Measurements from ENCODE around the gene LAMC2. TPM values are rescaled to one million over a fixed set of nuclear protein-coding genes. Genes with fewer than 3 reads are reported as not detected.
A peak's percentile ranks its signal among the peaks of the same experiment; 100 is the strongest.

Gene LAMC2
- total RNA-seq, 1 experiment from 2014 or later: 884 TPM

GRCh38 chr1:183179033-183179432 is 7.0 kb upstream of the LAMC2 start:
- H3K36me3 Mint-ChIP-seq (ENCODE audit: insufficient read depth, unreplicated experiment): no peaks in the 10 kb centered on the region
- BruUV-seq (replicated peaks): no TSS peak
- peaks cover 44% of the 10 kb centered on the region for H3K4me1 Mint-ChIP-seq (ENCODE audit: insufficient read depth, unreplicated experiment)
- intact Hi-C loops (cut with micrococcal nuclease): no loop called here
- ChIA-PET POLR2A (interaction anchor here (0.5 to 5.5 kb wide), 12 partner anchors 11 to 395 kb away, joined by 3 to 69 read pairs (median 6); no protein-coding TSS in a partner anchor), CTCF (interaction anchor here (0.5 to 1.9 kb wide), 7 partner anchors 7 to 494 kb away, joined by 3 to 11 read pairs (median 3); partner anchors contain the start of gene LAMC2)
- TF ChIP-seq, protein P1, sequence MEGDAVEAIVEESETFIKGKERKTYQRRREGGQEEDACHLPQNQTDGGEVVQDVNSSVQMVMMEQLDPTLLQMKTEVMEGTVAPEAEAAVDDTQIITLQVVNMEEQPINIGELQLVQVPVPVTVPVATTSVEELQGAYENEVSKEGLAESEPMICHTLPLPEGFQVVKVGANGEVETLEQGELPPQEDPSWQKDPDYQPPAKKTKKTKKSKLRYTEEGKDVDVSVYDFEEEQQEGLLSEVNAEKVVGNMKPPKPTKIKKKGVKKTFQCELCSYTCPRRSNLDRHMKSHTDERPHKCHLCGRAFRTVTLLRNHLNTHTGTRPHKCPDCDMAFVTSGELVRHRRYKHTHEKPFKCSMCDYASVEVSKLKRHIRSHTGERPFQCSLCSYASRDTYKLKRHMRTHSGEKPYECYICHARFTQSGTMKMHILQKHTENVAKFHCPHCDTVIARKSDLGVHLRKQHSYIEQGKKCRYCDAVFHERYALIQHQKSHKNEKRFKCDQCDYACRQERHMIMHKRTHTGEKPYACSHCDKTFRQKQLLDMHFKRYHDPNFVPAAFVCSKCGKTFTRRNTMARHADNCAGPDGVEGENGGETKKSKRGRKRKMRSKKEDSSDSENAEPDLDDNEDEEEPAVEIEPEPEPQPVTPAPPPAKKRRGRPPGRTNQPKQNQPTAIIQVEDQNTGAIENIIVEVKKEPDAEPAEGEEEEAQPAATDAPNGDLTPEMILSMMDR (IDR thresholded peaks at IDR 0.05; ENCODE audit: unreplicated experiment): no peak
- H3K27me3 Mint-ChIP-seq (ENCODE audit: insufficient read depth, unreplicated experiment): no peaks in the 10 kb centered on the region
- H3K4me3 Mint-ChIP-seq (ENCODE audit: unreplicated experiment): no peak overlapping the region
- peak overlapping the region; percentile 96 for H3K27ac Mint-ChIP-seq (ENCODE audit: low read depth, unreplicated experiment)
- no peaks in the 10 kb centered on the region for H3K9me3 Mint-ChIP-seq (ENCODE audit: unreplicated experiment)
- no peak for DNase-seq (ENCODE audit: unreplicated experiment)

DNA sequence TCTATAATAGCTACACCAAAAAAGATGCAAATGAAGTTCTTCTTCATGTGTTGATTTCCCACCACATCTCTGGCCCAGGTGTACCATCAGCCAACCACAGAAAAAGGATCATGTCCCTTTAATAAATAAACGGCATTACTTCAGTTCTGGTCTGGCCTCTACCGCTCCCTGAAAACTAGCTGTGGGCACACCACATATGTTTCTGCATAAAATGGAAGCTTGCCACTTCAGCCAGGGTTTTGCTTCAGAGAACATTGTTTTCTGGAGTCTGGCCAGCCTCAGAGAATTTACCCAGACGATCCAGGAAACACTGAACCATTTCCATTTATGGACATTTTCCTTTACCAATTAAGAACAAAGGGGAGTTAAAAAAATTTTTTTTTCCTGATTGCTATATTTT is 5.8 kb upstream of the LAMC2 start:
- intact Hi-C loops (cut with micrococcal nuclease): loop anchor here (1.0 kb wide), 1 partner anchor 16 kb away; no protein-coding TSS in a partner anchor
- BruUV-seq (replicated peaks): no TSS peak
- DNase-seq (ENCODE audit: unreplicated experiment): peak; percentile 96
- H3K27me3 Mint-ChIP-seq (ENCODE audit: insufficient read depth, unreplicated experiment): no peaks in the 10 kb centered on the region
- H3K36me3 Mint-ChIP-seq (ENCODE audit: insufficient read depth, unreplicated experiment): no peaks in the 10 kb centered on the region
- H3K4me3 Mint-ChIP-seq (ENCODE audit: unreplicated experiment): peak overlapping the region; percentile 23
- H3K4me1 Mint-ChIP-seq (ENCODE audit: insufficient read depth, unreplicated experiment): peaks cover 44% of the 10 kb centered on the region
- H3K9me3 Mint-ChIP-seq (ENCODE audit: unreplicated experiment): no peaks in the 10 kb centered on the region
- POLR2A ChIA-PET: interaction anchor here (0.5 to 5.5 kb wide), 23 partner anchors 9 to 217 kb away, joined by 3 to 69 read pairs (median 4); no protein-coding TSS in a partner anchor
- CTCF ChIA-PET: interaction anchor here (0.5 to 1.2 kb wide), 6 partner anchors 10 to 224 kb away, joined by 3 to 4 read pairs (median 3); no protein-coding TSS in a partner anchor
- TF ChIP-seq, protein P1 (IDR thresholded peaks at IDR 0.05; ENCODE audit: unreplicated experiment): no peak
- peak overlapping the region; percentile 96 for H3K27ac Mint-ChIP-seq (ENCODE audit: low read depth, unreplicated experiment)

DNA sequence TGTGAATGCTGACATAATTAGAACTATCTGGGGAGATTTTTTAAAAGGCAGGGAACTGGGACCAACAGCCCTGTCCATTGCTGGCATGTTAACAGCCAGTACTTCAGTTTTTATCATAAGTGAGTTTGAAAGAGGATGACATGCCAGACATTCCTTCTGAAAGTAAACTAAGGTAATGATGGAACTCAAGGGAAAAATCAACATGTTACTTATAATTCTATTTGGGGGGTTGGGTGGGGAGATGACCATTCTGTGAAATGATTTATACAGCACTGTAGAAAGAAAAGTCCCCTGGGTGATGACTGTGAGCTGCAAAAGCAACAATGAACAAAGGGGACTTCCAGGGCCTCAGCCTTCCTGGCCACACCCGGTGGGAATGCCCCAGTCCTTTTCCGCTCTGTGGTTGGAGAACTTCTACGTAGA is 5.4 kb upstream of the LAMC2 start:
- Mint-ChIP-seq H3K9me3 (ENCODE audit: unreplicated experiment) (no peaks in the 10 kb centered on the region), H3K4me1 (ENCODE audit: insufficient read depth, unreplicated experiment) (peaks cover 42% of the 10 kb centered on the region), H3K4me3 (ENCODE audit: unreplicated experiment) (peak overlapping the region; percentile 23), H3K36me3 (ENCODE audit: insufficient read depth, unreplicated experiment) (no peaks in the 10 kb centered on the region), H3K27ac (ENCODE audit: low read depth, unreplicated experiment) (peak overlapping the region; percentile 96), H3K27me3 (ENCODE audit: insufficient read depth, unreplicated experiment) (no peaks in the 10 kb centered on the region)
- intact Hi-C loops (cut with micrococcal nuclease): loop anchor here (1.0 kb wide), 1 partner anchor 16 kb away; no protein-coding TSS in a partner anchor
- TSS peak; percentile 33 for BruUV-seq (replicated peaks)
- POLR2A ChIA-PET: interaction anchor here (0.5 to 5.5 kb wide), 25 partner anchors 11 to 218 kb away, joined by 3 to 69 read pairs (median 4); no protein-coding TSS in a partner anchor
- peak; percentile 87 for DNase-seq (ENCODE audit: unreplicated experiment)
- TF ChIP-seq, protein P1 (IDR thresholded peaks at IDR 0.05; ENCODE audit: unreplicated experiment): no peak
- CTCF ChIA-PET: interaction anchor here (0.7 to 1.2 kb wide), 3 partner anchors 62 to 218 kb away, joined by 3 to 4 read pairs (median 4); no protein-coding TSS in a partner anchor

GRCh38 chr1:183186841-183187240 is 777 bp downstream of the LAMC2 start:
- BruUV-seq (replicated peaks): TSS peak; percentile 56
- POLR2A ChIA-PET: interaction anchor here (0.7 to 10.6 kb wide), 31 partner anchors 9 to 351 kb away, joined by 3 to 151 read pairs (median 4); no protein-coding TSS in a partner anchor
- no peak for DNase-seq (ENCODE audit: unreplicated experiment)
- TF ChIP-seq, protein P1 (IDR thresholded peaks at IDR 0.05; ENCODE audit: unreplicated experiment): no peak
- Mint-ChIP-seq H3K4me3 (ENCODE audit: unreplicated experiment) (peak overlapping the region; percentile 92), H3K4me1 (ENCODE audit: insufficient read depth, unreplicated experiment) (peaks cover 42% of the 10 kb centered on the region), H3K27me3 (ENCODE audit: insufficient read depth, unreplicated experiment) (no peaks in the 10 kb centered on the region), H3K27ac (ENCODE audit: low read depth, unreplicated experiment) (peak overlapping the region; percentile 98), H3K9me3 (ENCODE audit: unreplicated experiment) (no peaks in the 10 kb centered on the region), H3K36me3 (ENCODE audit: insufficient read depth, unreplicated experiment) (peaks cover 5% of the 10 kb centered on the region)
- CTCF ChIA-PET: interaction anchor here (0.6 to 2.5 kb wide), 32 partner anchors 9 to 250 kb away, joined by 3 to 11 read pairs (median 4); no protein-coding TSS in a partner anchor
- intact Hi-C loops (cut with micrococcal nuclease): loop anchor here (1.0 to 2.0 kb wide), 8 partner anchors 22 to 225 kb away; no protein-coding TSS in a partner anchor

Data from MCF 10A (cell line).